GM19467 (cell line): Measurements from ENCODE around the gene IFT88.
"Not testable (repeated sequence)": the region's sequence is repeated elsewhere in the genome, so short reads cannot be mapped to it uniquely, and the experiment has no call there.

Source experiments
- ATAC-seq: cut with Tn5 transposase; IDR thresholded peaks from one replicate; pipeline ENCODE4 v1.9.1; 2021; ENCODE audit warnings: mild to moderate bottlenecking, moderate library complexity; ENCODE audit not compliant: unreplicated experiment

The IFT88 gene

GRCh38 chr13:20623000-20623399 lies 56.0 kb downstream of the IFT88 start:
- ATAC-seq: no peak

- ATAC-seq: no peak
Measured at GRCh38 chr13:20624213-20624612, 57.3 kb downstream of the IFT88 start.

- no peak for ATAC-seq
Measured at GRCh38 chr13:20633802-20634201, 66.8 kb downstream of the IFT88 start.

GRCh38 chr13:20636079-20636478 lies 69.1 kb downstream of the IFT88 start:
- no peak for ATAC-seq

- ATAC-seq: no peak
Measured at GRCh38 chr13:20637811-20638210, 70.9 kb downstream of the IFT88 start.

- no peak for ATAC-seq
Measured at GRCh38 chr13:20647758-20648157, 80.8 kb downstream of the IFT88 start.

- no peak for ATAC-seq
Measured at GRCh38 chr13:20652946-20653345, 86.0 kb downstream of the IFT88 start.

GRCh38 chr13:20654156-20654555 lies 87.2 kb downstream of the IFT88 start:
- ATAC-seq: no peak

GRCh38 chr13:20658451-20659040 lies 91.6 kb downstream of the IFT88 start:
- no peak for ATAC-seq

- ATAC-seq: no peak
Measured at GRCh38 chr13:20664351-20664750, 97.4 kb downstream of the IFT88 start.

GRCh38 chr13:20666948-20667347 lies 100.0 kb downstream of the IFT88 start:
- ATAC-seq: no peak

- ATAC-seq: no peak
Measured at GRCh38 chr13:20667857-20668437, 101.0 kb downstream of the IFT88 start.

- no peak for ATAC-seq
Measured at GRCh38 chr13:20669162-20669561, 102.2 kb downstream of the IFT88 start.

GRCh38 chr13:20671789-20672188 lies 104.8 kb downstream of the IFT88 start:
- ATAC-seq: no peak

- no peak for ATAC-seq
Measured at GRCh38 chr13:20672772-20673171, 105.8 kb downstream of the IFT88 start.

- no peak for ATAC-seq
Measured at GRCh38 chr13:20673715-20674114, 106.8 kb downstream of the IFT88 start.

GRCh38 chr13:20676213-20676612 lies 109.3 kb downstream of the IFT88 start:
- no peak for ATAC-seq

- ATAC-seq: not testable (repeated sequence)
Measured at GRCh38 chr13:20678606-20679005, 111.6 kb downstream of the IFT88 start.

GRCh38 chr13:20679879-20680278 lies 112.9 kb downstream of the IFT88 start:
- no peak for ATAC-seq

GRCh38 chr13:20680416-20681080 lies 113.6 kb downstream of the IFT88 start:
- no peak for ATAC-seq

GRCh38 chr13:20681481-20681880 lies 114.5 kb downstream of the IFT88 start:
- ATAC-seq: not testable (repeated sequence)

- ATAC-seq: no peak
Measured at GRCh38 chr13:20682061-20682460, 115.1 kb downstream of the IFT88 start.
